Measurements from ENCODE around the gene SLC35A3. TPM values are rescaled to one million over a fixed set of nuclear protein-coding genes. Genes with fewer than 3 reads are reported as not detected.
A peak's percentile ranks its signal among the peaks of the same experiment; 100 is the strongest.

SLC35A3 gene
- total and polyA plus RNA-seq, 9 of the 15 experiments (the other 6 are each of a cell fraction or from before 2014, with no cell fraction given): 3.5 to 21.7 (median 13.2) TPM

DNA sequence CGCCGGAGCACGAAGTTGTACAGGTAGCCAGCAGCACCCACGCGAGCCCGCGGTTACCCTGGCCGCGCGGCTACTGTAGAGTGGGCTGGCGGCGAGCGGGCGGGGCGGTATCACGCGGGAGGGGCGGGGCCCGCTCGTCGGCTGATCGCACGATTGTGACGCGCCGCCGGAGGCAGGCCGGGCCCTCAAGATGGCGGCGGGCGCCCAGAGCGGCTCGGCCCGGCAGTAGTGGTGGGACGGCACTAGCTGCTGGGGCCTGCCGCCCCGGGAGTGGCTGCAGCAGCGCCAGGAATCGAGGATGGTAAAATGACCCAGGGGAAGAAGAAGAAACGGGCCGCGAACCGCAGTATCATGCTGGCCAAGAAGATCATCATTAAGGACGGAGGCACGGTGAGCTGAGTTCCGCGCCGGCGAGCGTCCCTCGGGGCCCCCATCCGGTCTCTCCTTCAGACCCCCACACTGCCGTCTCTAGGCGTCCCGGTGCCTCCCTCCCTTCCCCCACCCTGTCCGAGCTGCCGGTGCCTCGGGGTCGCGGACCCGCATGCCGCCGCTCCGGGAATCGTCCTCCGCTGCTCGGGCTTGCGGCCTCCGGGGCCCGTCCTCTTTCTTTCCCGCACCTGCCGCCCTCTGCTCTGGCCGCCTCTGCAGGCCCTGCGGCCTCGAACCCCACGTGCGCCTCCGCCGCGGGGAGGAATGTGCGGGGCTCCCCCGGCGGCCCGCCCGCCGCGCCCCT lies 68.3 kb downstream of the SLC35A3 start (continued):
- TF ChIP-seq, protein P1, sequence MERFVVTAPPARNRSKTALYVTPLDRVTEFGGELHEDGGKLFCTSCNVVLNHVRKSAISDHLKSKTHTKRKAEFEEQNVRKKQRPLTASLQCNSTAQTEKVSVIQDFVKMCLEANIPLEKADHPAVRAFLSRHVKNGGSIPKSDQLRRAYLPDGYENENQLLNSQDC (CRISPR knock-in tag; IDR thresholded peaks at IDR 0.05): no peak
- TF ChIP-seq BCOR (IDR thresholded peaks at IDR 0.05) (no peak; the same call in 1 of the 2 replicates), RBM17 (IDR thresholded peaks at IDR 0.05; ENCODE audit: borderline replicate concordance, low read depth, low read length) (no peak), ZNF699 (CRISPR knock-in tag; IDR thresholded peaks at IDR 0.05; ENCODE audit: insufficient replicate concordance) (no peak), ZNF174 (CRISPR knock-in tag; IDR thresholded peaks at IDR 0.05) (no peak), GTF2A2 (tag; IDR thresholded peaks at IDR 0.05) (no peak), STAT5B (CRISPR knock-in tag; IDR thresholded peaks at IDR 0.05) (no peak), SMAD2 (IDR thresholded peaks at IDR 0.05; ENCODE audit: low read depth, low read length) (no peak), EHMT2 (IDR thresholded peaks at IDR 0.05) (no peak), BACH1 (tag; IDR thresholded peaks at IDR 0.05) (no peak), ELF2 (CRISPR knock-in tag; IDR thresholded peaks at IDR 0.05) (peak; percentile 43; the same call in 1 of the 2 replicates), SNRNP70 (optimal IDR thresholded peaks at IDR 0.05; ENCODE audit: low read depth, low read length) (no peak), TBL1XR1 (IDR thresholded peaks at IDR 0.05; ENCODE audit: low read length in 2 of 2) (no peak), ERF (CRISPR knock-in tag; IDR thresholded peaks at IDR 0.05) (no peak; the same call in 1 of the 2 replicates), ZNF316 (IDR thresholded peaks at IDR 0.05) (no peak), ZNF507 (tag; conservative IDR thresholded peaks at IDR 0.05) (no peak), E2F3 (CRISPR knock-in tag; IDR thresholded peaks at IDR 0.05) (no peak), MXI1 (IDR thresholded peaks at IDR 0.05; ENCODE audit: low read depth, low read length) (0 out of 2 replicates have a peak, but pooled peaks have one; percentile 55), SUPT5H (IDR thresholded peaks at IDR 0.05) (peak; percentile 94), SRSF9 (IDR thresholded peaks at IDR 0.05; ENCODE audit: borderline replicate concordance, low read depth, low read length) (no peak), ZZZ3 (IDR thresholded peaks at IDR 0.05) (no peak)
- TF ChIP-seq, protein P2, sequence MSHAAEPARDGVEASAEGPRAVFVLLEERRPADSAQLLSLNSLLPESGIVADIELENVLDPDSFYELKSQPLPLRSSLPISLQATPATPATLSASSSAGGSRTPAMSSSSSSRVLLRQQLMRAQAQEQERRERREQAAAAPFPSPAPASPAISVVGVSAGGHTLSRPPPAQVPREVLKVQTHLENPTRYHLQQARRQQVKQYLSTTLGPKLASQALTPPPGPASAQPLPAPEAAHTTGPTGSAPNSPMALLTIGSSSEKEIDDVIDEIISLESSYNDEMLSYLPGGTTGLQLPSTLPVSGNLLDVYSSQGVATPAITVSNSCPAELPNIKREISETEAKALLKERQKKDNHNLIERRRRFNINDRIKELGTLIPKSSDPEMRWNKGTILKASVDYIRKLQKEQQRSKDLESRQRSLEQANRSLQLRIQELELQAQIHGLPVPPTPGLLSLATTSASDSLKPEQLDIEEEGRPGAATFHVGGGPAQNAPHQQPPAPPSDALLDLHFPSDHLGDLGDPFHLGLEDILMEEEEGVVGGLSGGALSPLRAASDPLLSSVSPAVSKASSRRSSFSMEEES (CRISPR knock-in tag; IDR thresholded peaks at IDR 0.05): no peak
- TF ChIP-seq, protein P3, sequence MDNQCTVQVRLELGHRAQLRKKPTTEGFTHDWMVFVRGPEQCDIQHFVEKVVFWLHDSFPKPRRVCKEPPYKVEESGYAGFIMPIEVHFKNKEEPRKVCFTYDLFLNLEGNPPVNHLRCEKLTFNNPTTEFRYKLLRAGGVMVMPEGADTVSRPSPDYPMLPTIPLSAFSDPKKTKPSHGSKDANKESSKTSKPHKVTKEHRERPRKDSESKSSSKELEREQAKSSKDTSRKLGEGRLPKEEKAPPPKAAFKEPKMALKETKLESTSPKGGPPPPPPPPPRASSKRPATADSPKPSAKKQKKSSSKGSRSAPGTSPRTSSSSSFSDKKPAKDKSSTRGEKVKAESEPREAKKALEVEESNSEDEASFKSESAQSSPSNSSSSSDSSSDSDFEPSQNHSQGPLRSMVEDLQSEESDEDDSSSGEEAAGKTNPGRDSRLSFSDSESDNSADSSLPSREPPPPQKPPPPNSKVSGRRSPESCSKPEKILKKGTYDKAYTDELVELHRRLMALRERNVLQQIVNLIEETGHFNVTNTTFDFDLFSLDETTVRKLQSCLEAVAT (IDR thresholded peaks at IDR 0.05): peak in 1 of 2 experiments; percentile 68; a peak in 3 of 4 replicates
- TF ChIP-seq, protein P4, sequence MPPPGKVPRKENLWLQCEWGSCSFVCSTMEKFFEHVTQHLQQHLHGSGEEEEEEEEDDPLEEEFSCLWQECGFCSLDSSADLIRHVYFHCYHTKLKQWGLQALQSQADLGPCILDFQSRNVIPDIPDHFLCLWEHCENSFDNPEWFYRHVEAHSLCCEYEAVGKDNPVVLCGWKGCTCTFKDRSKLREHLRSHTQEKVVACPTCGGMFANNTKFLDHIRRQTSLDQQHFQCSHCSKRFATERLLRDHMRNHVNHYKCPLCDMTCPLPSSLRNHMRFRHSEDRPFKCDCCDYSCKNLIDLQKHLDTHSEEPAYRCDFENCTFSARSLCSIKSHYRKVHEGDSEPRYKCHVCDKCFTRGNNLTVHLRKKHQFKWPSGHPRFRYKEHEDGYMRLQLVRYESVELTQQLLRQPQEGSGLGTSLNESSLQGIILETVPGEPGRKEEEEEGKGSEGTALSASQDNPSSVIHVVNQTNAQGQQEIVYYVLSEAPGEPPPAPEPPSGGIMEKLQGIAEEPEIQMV (tag; conservative IDR thresholded peaks at IDR 0.05; ENCODE audit: low read depth): no peak
- TF ChIP-seq, protein P5, sequence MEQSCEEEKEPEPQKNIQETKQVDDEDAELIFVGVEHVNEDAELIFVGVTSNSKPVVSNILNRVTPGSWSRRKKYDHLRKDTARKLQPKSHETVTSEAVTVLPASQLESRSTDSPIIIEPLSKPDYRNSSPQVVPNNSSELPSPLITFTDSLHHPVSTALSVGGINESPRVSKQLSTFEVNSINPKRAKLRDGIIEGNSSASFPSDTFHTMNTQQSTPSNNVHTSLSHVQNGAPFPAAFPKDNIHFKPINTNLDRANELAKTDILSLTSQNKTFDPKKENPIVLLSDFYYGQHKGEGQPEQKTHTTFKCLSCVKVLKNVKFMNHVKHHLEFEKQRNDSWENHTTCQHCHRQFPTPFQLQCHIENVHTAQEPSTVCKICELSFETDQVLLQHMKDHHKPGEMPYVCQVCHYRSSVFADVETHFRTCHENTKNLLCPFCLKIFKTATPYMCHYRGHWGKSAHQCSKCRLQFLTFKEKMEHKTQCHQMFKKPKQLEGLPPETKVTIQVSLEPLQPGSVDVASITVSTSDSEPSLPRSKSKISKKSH (CRISPR knock-in tag; IDR thresholded peaks at IDR 0.05): no peak
